GM21723 (cell line): ENCODE measurements around the gene INTS1.

Source experiments
- ATAC-seq: cut with Tn5 transposase; IDR thresholded peaks from one replicate; pipeline ENCODE4 v1.9.1; 2021; ENCODE audit warnings: mild to moderate bottlenecking, moderate library complexity; ENCODE audit not compliant: unreplicated experiment

INTS1 gene

GRCh38 chr7:1492640-1493039, 11.5 kb downstream of the INTS1 start:
- ATAC-seq, result no peak

- ATAC-seq, result no peak
Measured at GRCh38 chr7:1492221-1492620, 12.0 kb downstream of the INTS1 start.

DNA sequence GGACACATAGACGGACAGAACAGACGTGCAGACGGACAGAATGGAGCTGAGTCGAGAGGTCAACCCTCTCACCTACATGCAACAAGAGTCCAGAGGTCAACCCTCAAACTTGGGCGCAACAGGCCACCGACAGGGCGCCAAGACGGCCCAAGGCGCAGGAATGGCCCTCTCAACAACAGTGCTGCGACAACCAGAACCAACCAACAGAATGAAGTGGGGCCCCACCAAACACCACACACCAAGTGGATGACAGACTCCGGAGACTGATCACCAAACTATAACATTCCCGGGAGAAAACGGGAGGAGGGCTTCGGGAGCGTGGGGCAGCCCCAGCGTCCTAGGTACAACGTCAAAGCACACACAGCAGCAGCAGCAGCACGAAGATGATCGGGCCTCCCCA, 13.4 kb downstream of the INTS1 start:
- ATAC-seq, result no peak

DNA sequence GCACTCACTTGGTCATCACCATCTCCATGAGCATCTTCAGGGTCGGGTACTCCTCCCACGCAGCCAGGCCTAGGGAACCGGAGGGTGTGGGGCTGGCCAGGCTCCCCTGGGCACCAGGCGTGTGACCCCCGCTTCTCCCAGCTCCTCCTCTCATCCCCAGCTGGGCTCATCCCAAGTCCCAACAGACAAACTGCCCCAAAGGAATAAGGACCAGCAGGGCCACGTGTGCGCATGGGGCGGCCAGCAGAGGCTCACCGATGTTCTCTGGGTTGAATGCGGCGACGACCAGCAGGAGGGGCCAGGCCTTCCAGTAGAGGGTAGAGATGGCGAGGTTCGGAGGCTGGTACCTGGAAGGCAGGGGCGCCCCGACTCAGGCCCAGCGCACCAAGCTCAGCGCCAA, 14.9 kb downstream of the INTS1 start:
- no peak for ATAC-seq

GRCh38 chr7:1488016-1488415, 16.2 kb downstream of the INTS1 start:
- ATAC-seq, result no peak

DNA sequence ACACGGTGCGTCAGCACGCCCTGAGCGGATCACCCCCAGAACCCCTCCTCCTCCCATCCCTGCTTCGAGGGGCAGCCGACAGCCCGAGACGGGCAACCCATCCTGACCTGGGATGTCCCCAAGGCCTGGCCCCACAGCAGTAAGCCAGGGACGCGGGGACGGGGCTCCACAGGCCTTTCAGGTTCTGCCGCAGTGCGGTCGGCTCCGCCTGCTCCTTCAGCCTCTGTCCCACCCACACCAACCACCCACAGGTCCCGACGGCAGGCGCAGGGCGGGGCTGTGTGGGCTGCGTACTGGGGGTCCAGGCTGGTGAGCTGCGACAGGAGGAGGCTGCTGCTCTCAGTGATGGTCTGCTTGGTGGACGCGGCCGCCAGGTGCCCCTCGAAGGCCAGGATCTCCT, 16.7 kb downstream of the INTS1 start:
- no peak for ATAC-seq

DNA sequence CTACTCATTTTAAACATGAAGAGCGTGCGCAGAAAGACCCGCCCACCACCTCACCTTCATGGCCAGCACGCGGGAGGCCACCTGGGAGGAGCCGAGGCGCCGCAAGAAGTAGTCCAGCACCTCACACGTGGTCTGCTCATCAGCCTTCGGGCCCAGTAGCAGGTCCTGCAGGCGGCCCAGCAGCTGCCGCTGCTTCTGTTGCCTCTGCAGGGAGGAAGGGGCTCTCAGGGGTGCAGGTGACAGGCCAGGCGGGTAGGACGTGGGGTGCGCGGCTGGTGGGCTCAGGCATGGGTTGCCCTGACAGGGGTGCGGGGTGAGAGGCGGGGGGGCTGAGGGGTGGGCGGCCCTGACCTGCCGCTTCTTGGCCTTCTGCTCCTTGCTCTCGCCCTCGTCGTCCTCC, 17.6 kb downstream of the INTS1 start:
- ATAC-seq, result no peak

GRCh38 chr7:1485156-1485555, 19.0 kb downstream of the INTS1 start:
- ATAC-seq, result no peak

DNA sequence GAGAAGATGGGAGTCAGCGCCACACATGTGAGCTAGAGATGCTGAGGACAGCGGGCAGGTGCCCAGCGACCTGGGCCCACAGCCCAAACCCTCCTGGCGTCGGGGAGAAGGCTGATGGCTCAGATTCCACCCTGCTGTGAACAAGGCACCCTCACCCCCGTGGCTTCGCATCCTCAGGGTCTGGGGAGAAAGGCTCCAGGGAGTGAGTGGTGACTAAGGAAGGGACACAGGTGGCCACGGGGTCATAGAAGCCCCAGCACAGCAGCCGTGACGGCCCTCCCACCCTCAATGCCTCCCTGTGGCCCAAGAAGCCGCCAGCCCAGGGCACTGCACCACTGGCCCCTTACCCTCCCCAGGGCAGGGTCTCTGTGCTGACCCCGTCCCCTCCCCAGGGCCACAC, 19.6 kb downstream of the INTS1 start:
- ATAC-seq, result no peak

GRCh38 chr7:1483536-1484505, 20.4 kb downstream of the INTS1 start:
- no peak for ATAC-seq

GRCh38 chr7:1483079-1483478, 21.1 kb downstream of the INTS1 start:
- no peak for ATAC-seq

GRCh38 chr7:1481300-1481699, 22.9 kb downstream of the INTS1 start:
- no peak for ATAC-seq

- ATAC-seq, result no peak
Measured at GRCh38 chr7:1480670-1481069, 23.5 kb downstream of the INTS1 start.

DNA sequence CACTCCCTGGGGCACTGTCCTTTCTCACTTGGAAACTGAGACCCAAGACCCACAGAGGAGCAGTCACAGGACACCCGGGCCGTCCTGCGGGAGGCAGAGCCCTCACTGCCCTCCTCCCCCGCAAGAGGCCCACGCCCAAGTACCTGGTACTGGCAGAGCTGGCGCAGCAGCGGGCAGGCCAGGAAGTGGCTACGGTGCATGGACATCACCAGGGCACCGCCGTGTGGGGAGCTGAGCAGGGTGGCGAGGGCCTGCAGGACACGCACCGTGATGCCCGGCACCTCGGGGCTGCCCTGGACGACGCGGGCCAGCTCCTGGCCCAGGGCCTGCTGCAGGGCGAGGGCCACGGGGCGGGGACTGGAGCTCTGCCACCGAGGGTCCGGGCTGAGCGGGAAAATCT, 24.9 kb downstream of the INTS1 start:
- no peak for ATAC-seq

GRCh38 chr7:1478480-1478879, 25.7 kb downstream of the INTS1 start:
- ATAC-seq, result no peak

DNA sequence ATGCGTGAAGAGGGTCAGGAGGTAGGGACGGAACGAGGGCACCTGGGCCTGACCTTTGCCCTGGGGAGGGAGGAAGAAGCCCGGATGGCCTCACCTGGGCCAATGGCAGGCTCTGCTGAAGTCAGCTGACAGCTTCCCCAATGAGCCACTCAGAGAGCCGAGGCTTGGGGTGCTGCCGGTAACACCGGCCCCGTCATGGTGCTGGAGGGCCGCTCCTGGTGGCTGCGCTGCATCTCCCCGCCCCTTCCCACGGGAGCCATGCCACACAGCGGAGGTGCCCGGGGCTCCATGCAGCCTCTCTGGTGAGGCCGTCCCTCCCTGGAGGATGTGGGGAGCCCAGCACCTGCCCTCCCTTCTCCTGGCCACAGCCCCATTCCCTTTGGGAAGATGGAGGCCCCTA, 27.3 kb downstream of the INTS1 start:
- ATAC-seq, result no peak

- ATAC-seq, result no peak
Measured at GRCh38 chr7:1475991-1476390, 28.2 kb downstream of the INTS1 start.

GRCh38 chr7:1475393-1475792, 28.8 kb downstream of the INTS1 start:
- ATAC-seq, result no peak

DNA sequence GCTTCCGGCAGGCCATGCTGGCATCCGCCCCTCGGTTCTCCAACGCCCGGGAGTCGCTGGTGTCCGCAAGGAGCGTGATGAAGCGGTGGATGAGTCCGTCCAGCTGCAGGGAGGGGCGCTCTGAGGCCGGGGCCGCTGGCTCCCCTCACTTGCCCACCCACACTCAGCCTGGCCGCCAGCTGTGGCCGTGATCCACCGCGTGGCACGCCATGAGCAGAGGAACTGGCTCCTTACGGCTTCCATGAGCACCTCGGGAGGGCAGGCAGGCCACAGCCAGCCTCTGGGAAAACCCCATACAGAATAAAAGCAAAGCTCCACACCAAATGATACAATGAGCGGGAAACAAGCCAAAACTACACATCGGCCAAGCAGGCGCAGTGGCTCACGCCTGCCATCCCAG, 29.5 kb downstream of the INTS1 start:
- no peak for ATAC-seq

DNA sequence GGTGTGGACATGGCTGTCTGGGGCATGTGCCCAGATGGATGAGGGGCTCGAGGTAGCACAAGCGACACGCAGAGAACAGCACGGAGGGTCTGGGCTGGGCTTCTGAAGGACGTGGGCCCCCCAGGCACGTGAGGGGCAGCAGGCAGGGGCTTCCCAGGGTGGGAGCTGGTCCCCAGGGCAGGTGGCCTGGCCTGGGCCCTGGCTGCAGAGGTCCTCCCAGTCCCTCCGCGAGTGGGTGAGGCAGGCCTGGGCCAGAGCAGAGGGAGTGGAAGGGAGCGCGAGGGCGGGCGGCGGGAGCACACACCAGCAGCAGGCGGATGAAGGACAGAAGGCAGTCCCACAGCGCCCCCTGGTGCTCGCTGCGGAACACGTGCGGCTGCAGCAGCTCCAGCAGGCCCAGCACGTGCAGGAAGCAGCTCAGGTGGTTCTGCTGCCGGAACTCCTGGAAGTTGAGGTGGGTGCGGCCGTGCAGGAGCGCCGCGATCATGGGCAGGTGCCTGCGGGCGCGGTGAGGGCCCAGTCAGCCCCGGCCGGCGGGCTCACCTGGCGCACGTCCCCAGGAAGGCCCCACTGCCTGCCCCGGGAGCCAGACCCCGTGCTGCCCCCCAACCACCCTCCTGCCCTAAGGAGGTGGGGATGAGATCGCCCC, 30.2 kb downstream of the INTS1 start:
- ATAC-seq, result peak; percentile 48

- no peak for ATAC-seq
Measured at GRCh38 chr7:1470901-1471300, 33.3 kb downstream of the INTS1 start.

DNA sequence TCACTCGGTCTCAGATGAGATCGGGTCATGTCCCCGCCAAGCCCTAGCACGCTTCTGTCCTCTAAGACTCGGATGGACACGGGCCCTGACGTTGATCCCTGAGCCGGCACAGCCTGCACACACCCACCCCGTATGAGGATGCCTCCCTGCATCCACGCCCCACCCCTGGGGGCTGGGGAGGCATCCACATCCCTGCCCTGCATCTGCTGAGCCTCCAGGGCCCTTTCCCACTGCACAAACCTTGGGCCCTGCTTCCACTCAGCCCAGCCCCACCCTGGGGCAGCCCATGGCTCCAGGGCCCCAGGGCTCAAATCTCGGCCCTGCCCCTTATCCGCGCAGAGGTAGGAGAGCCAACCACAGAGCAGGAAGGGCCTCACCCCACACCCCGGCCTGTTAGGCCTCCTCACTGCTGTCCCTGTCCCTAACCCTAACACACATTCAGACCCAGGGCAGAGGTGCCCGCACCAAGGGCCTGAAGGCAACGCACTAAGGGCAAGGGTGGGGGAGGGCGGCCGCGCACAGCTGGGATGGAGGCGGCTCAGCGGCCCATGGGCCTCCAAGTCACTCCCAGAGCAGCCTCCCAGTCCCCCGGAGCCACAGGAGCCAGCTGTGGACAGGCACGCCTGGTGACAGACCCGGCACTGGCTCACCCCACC, 35.4 kb downstream of the INTS1 start:
- ATAC-seq, result no peak
